Bone marrow (tissue), 2 donors: ENCODE results near the gene LMAN1.

Experiments used
- DNase-seq, 2 donors: peaks; one replicate each; lab custom pipeline; 2025; lab: John Stamatoyannopoulos, UW

Gene LMAN1

GRCh38 chr18:59303006-59303405 is 56.1 kb downstream of the LMAN1 start:
- DNase-seq, result no peak

DNA sequence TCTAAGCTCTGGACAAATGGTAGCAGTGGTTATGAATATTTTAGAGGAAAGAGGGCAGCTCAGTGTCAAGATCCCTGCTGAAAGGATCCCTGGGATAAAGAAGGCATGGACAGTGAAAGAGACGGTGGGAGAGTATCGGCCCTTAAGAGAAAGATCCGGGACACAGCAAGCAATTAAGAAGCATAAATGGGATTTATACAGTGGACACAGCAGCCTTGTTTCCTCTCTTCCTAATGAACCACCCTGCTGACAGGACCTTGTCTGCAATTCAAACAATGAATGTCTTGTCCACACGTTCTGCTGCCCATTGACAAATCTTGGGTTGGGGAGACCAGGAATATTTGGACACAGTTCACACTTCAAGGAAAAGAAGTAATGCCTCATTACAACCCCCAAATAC is 57.1 kb downstream of the LMAN1 start:
- DNase-seq, result no peak

DNA sequence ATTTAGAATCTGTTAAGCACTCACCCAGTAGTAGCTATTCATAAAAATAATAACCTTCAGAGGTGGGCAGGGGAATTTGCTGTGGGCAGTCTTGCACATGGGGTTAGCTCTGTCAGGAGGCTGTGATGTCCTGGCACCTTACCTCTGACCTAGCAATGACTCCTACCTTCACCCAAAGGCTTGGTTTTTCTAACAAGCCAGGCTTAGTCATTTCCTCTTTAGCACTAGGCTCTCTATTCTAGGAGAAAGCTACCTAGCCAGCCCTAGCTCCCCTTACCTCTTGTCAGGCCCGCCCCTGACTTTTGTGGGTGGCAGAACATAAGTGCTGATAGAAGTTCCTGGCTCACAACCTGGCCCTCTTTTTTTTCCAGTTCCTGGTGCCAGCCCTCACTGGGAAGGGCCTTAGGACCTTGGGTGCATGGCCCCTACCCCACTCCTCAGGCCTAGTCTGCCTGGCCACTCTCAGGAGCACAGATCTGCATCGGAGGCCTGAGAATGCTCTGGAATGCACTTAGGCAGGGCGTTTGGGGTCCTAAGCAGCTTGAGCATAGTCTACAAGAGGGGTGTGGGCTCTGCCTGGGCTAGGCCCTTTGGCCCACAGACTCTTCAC is 58.3 kb downstream of the LMAN1 start:
- no peak for DNase-seq

- DNase-seq, result no peak
These were observed 60.2 kb downstream of the LMAN1 start for GRCh38 chr18:59298871-59299270.

- DNase-seq, result no peak
These were observed 65.7 kb downstream of the LMAN1 start for GRCh38 chr18:59293317-59293716.

DNA sequence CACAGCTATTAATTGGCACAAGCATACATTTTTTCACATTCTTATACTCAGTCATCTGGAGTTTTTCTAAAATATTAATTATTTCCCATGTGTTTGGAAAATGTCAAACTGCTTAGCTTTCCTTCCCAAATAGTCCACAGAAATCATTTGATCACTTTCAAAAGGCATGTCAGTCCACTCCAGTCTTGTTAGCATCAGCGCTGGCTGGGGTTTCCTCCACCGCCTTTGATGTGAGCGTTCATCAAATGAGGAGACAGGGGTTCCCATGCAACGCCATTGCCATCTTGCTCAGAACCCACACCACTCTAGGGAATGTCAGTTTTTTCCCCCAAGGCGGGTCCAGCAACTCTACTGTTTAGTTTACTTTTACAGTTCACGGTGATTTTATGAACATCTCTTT is 72.7 kb downstream of the LMAN1 start:
- no peak for DNase-seq

DNA sequence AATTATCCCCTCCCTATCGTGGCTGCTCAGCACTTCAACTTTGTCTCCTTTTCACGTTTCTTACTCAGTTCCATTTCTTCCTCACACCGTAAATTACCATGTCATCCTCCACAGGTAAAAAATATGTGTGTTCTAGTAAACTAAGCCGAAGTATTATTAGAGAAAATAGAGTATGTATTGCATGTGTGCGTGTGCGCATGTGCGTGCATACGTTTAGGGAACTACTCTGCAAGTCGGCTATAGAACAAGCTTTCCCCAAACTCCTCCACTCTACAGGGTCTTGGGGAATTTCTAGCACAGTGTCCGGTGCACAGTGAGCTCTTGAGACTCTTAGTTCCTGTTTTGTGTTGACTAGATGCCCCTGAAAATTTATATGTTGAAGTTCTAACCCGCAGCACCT is 76.7 kb downstream of the LMAN1 start:
- no peak for DNase-seq

GRCh38 chr18:59279722-59280121 is 79.3 kb downstream of the LMAN1 start:
- no peak for DNase-seq

DNA sequence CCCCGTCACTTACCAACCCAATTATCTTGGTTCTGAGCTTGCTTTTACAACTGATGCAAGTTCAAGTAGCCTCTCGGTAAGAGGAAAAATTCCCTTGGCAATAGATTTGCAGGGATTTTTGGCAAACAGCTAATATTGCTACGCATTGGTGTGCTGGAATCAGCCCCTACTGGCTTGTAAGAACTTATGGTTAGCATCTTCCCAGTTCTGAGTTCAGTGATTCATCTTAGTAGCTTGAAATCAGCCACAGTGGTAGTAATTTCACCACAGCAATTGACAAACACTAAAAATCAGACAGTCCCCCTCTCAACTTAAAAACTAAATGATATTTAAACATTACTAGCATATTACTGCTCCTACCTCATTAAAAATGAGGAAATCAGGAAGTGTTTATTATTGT is 79.9 kb downstream of the LMAN1 start:
- no peak for DNase-seq

DNA sequence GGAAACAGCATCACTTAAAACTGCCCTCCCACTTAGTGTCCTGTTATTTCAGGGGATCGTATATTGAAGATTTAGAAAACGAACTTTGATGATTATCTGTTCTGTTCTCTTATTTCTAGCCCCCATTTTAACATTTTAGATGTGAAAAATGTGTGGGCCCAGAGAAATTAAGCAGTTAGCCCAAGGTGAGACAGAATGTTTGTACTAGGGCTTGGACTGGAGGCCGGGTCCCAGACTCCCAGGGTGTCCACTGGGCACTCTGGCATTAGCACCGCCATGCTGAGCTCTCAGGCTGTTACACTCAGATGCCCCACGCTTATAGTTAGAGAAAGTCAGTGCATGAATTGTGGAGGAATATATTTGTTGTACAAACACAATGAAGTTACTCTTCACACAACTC is 80.3 kb downstream of the LMAN1 start:
- DNase-seq, result no peak
